Measurements from ENCODE around the gene GLCCI1.

GRCh38 chr7:8068892-8069686 is 100.5 kb downstream of the GLCCI1 start:
- no peak for TF ChIP-seq SUZ12 (IDR thresholded peaks at IDR 0.05; ENCODE audit: extremely low read depth, insufficient read depth, insufficient read length)
- no peak for TF ChIP-seq ZNF274 (IDR thresholded peaks at IDR 0.05; ENCODE audit: low read depth, low read length)
- no peak for TF ChIP-seq YY1 (IDR thresholded peaks at IDR 0.05; ENCODE audit: insufficient read depth, insufficient read length)

All from NT2/D1 (cell line).